ENCODE data around the gene KAZN. TPM values are rescaled to one million over a fixed set of nuclear protein-coding genes. Genes with fewer than 3 reads are reported as not detected.

KAZN gene
- total and polyA plus RNA-seq, 9 donors, result 5.1 to 17.4 (median 14.3) TPM

- H3K27ac ChIP-seq (ENCODE audit: low read length), result no peak overlapping the region
- H3K27me3 ChIP-seq (ENCODE audit: control insufficient read depth, insufficient read depth, low read length), result no peaks in the 10 kb centered on the region
- DNase-seq, result no peak
- H3K4me3 ChIP-seq (ENCODE audit: low read length), result no peak overlapping the region
- peaks cover 62% of the 10 kb centered on the region for H3K36me3 ChIP-seq (ENCODE audit: control insufficient read depth, insufficient read depth, low read length)
- WGBS (ENCODE audit: insufficient coverage), result 80% methylated on average over 2 of the region's 6 CpGs
- H3K4me1 ChIP-seq (ENCODE audit: control insufficient read depth, insufficient read depth, low read length), result peaks cover 6% of the 10 kb centered on the region
- peaks cover 7% of the 10 kb centered on the region for H3K9me3 ChIP-seq (replicated peaks; ENCODE audit: control insufficient read depth, low read depth, low read length)
These were observed 464.1 kb downstream of the KAZN start for GRCh38 chr1:15062479-15063099.

- H3K27ac ChIP-seq (ENCODE audit: low read length), result no peak overlapping the region
- H3K27me3 ChIP-seq (ENCODE audit: control insufficient read depth, insufficient read depth, low read length), result no peaks in the 10 kb centered on the region
- H3K36me3 ChIP-seq (ENCODE audit: control insufficient read depth, insufficient read depth, low read length), result peaks cover 54% of the 10 kb centered on the region
- no peak overlapping the region for H3K4me3 ChIP-seq (ENCODE audit: low read length)
- DNase-seq, result no peak
- H3K9me3 ChIP-seq (replicated peaks; ENCODE audit: control insufficient read depth, low read depth, low read length), result peaks cover 7% of the 10 kb centered on the region
- WGBS (ENCODE audit: insufficient coverage), result 76% methylated on average over 6 of the region's 7 CpGs
- H3K4me1 ChIP-seq (ENCODE audit: control insufficient read depth, insufficient read depth, low read length), result peaks cover 6% of the 10 kb centered on the region
These were observed 464.9 kb downstream of the KAZN start for GRCh38 chr1:15063346-15063745.

GRCh38 chr1:15063783-15064182 lies 465.3 kb downstream of the KAZN start:
- Histone ChIP-seq H3K27me3 (ENCODE audit: control insufficient read depth, insufficient read depth, low read length) (no peaks in the 10 kb centered on the region), H3K27ac (ENCODE audit: low read length) (no peak overlapping the region), H3K36me3 (ENCODE audit: control insufficient read depth, insufficient read depth, low read length) (peaks cover 54% of the 10 kb centered on the region), H3K4me1 (ENCODE audit: control insufficient read depth, insufficient read depth, low read length) (peaks cover 6% of the 10 kb centered on the region), H3K4me3 (ENCODE audit: low read length) (no peak overlapping the region), H3K9me3 (replicated peaks; ENCODE audit: control insufficient read depth, low read depth, low read length) (peaks cover 7% of the 10 kb centered on the region)
- DNase-seq, result no peak
- WGBS (ENCODE audit: insufficient coverage), result 94% methylated on average over 6 of the region's 7 CpGs

- Histone ChIP-seq H3K4me3 (ENCODE audit: low read length) (no peak overlapping the region), H3K4me1 (ENCODE audit: control insufficient read depth, insufficient read depth, low read length) (peaks cover 6% of the 10 kb centered on the region), H3K9me3 (replicated peaks; ENCODE audit: control insufficient read depth, low read depth, low read length) (peaks cover 7% of the 10 kb centered on the region), H3K27ac (ENCODE audit: low read length) (no peak overlapping the region), H3K36me3 (ENCODE audit: control insufficient read depth, insufficient read depth, low read length) (peaks cover 50% of the 10 kb centered on the region), H3K27me3 (ENCODE audit: control insufficient read depth, insufficient read depth, low read length) (no peaks in the 10 kb centered on the region)
- 96% methylated on average over 12 of the region's 15 CpGs for WGBS (ENCODE audit: insufficient coverage)
- DNase-seq, result no peak
These were observed 465.9 kb downstream of the KAZN start for GRCh38 chr1:15064217-15064929.

- Histone ChIP-seq H3K36me3 (ENCODE audit: control insufficient read depth, insufficient read depth, low read length) (peaks cover 45% of the 10 kb centered on the region), H3K27ac (ENCODE audit: low read length) (no peak overlapping the region), H3K27me3 (ENCODE audit: control insufficient read depth, insufficient read depth, low read length) (no peaks in the 10 kb centered on the region), H3K4me3 (ENCODE audit: low read length) (no peak overlapping the region), H3K4me1 (ENCODE audit: control insufficient read depth, insufficient read depth, low read length) (peaks cover 3% of the 10 kb centered on the region), H3K9me3 (replicated peaks; ENCODE audit: control insufficient read depth, low read depth, low read length) (peaks cover 7% of the 10 kb centered on the region)
- no peak for DNase-seq
- 96% methylated on average over 3 of the region's 7 CpGs for WGBS (ENCODE audit: insufficient coverage)
These were observed 466.8 kb downstream of the KAZN start for GRCh38 chr1:15065291-15065690.

- Histone ChIP-seq H3K27ac (ENCODE audit: low read length) (no peak overlapping the region), H3K36me3 (ENCODE audit: control insufficient read depth, insufficient read depth, low read length) (peaks cover 41% of the 10 kb centered on the region), H3K27me3 (ENCODE audit: control insufficient read depth, insufficient read depth, low read length) (no peaks in the 10 kb centered on the region), H3K4me1 (ENCODE audit: control insufficient read depth, insufficient read depth, low read length) (no peaks in the 10 kb centered on the region), H3K9me3 (replicated peaks; ENCODE audit: control insufficient read depth, low read depth, low read length) (peaks cover 7% of the 10 kb centered on the region), H3K4me3 (ENCODE audit: low read length) (no peak overlapping the region)
- WGBS (ENCODE audit: insufficient coverage), result 95% methylated on average over 23 of the region's 30 CpGs
- DNase-seq, result no peak
These were observed 467.3 kb downstream of the KAZN start for GRCh38 chr1:15065736-15066135.

- no peak overlapping the region for H3K27ac ChIP-seq (ENCODE audit: low read length)
- no peaks in the 10 kb centered on the region for H3K4me1 ChIP-seq (ENCODE audit: control insufficient read depth, insufficient read depth, low read length)
- WGBS (ENCODE audit: insufficient coverage), result 80% methylated on average over 9 of the region's 15 CpGs
- H3K36me3 ChIP-seq (ENCODE audit: control insufficient read depth, insufficient read depth, low read length), result peaks cover 41% of the 10 kb centered on the region
- peaks cover 7% of the 10 kb centered on the region for H3K9me3 ChIP-seq (replicated peaks; ENCODE audit: control insufficient read depth, low read depth, low read length)
- DNase-seq, result no peak
- H3K27me3 ChIP-seq (ENCODE audit: control insufficient read depth, insufficient read depth, low read length), result no peaks in the 10 kb centered on the region
- no peak overlapping the region for H3K4me3 ChIP-seq (ENCODE audit: low read length)
These were observed 467.7 kb downstream of the KAZN start for GRCh38 chr1:15066191-15066590.

GRCh38 chr1:15067148-15067547 lies 468.7 kb downstream of the KAZN start:
- Histone ChIP-seq H3K27ac (ENCODE audit: low read length) (no peak overlapping the region), H3K4me1 (ENCODE audit: control insufficient read depth, insufficient read depth, low read length) (no peaks in the 10 kb centered on the region), H3K9me3 (replicated peaks; ENCODE audit: control insufficient read depth, low read depth, low read length) (peaks cover 4% of the 10 kb centered on the region), H3K4me3 (ENCODE audit: low read length) (no peak overlapping the region), H3K27me3 (ENCODE audit: control insufficient read depth, insufficient read depth, low read length) (no peaks in the 10 kb centered on the region), H3K36me3 (ENCODE audit: control insufficient read depth, insufficient read depth, low read length) (peaks cover 38% of the 10 kb centered on the region)
- WGBS (ENCODE audit: insufficient coverage), result 60% methylated on average over 1 of the region's 4 CpGs
- no peak for DNase-seq

GRCh38 chr1:15068152-15068551 lies 469.7 kb downstream of the KAZN start:
- Histone ChIP-seq H3K27me3 (ENCODE audit: control insufficient read depth, insufficient read depth, low read length) (no peaks in the 10 kb centered on the region), H3K4me3 (ENCODE audit: low read length) (no peak overlapping the region), H3K4me1 (ENCODE audit: control insufficient read depth, insufficient read depth, low read length) (no peaks in the 10 kb centered on the region), H3K36me3 (ENCODE audit: control insufficient read depth, insufficient read depth, low read length) (peaks cover 28% of the 10 kb centered on the region), H3K9me3 (replicated peaks; ENCODE audit: control insufficient read depth, low read depth, low read length) (no peaks in the 10 kb centered on the region), H3K27ac (ENCODE audit: low read length) (no peak overlapping the region)
- 80% methylated on average over 10 of the region's 14 CpGs for WGBS (ENCODE audit: insufficient coverage)
- no peak for DNase-seq

- H3K27ac ChIP-seq (ENCODE audit: low read length), result no peak overlapping the region
- H3K4me3 ChIP-seq (ENCODE audit: low read length), result no peak overlapping the region
- no peak for DNase-seq
- peaks cover 20% of the 10 kb centered on the region for H3K36me3 ChIP-seq (ENCODE audit: control insufficient read depth, insufficient read depth, low read length)
- no peaks in the 10 kb centered on the region for H3K4me1 ChIP-seq (ENCODE audit: control insufficient read depth, insufficient read depth, low read length)
- 86% methylated on average over 3 of the region's 4 CpGs for WGBS (ENCODE audit: insufficient coverage)
- H3K27me3 ChIP-seq (ENCODE audit: control insufficient read depth, insufficient read depth, low read length), result no peaks in the 10 kb centered on the region
- H3K9me3 ChIP-seq (replicated peaks; ENCODE audit: control insufficient read depth, low read depth, low read length), result no peaks in the 10 kb centered on the region
These were observed 470.5 kb downstream of the KAZN start for GRCh38 chr1:15068997-15069396.
